Gastrocnemius medialis (tissue), 4 donors: ENCODE results near the gene MTR.

Experiments
- POLR2A ChIP-seq, 2 donors: fragments of 450-650 bp; IDR thresholded peaks; one replicate each; pipeline ENCODE4 v1.6.1; 2017; ENCODE audit warnings: antibody characterized with exemption in 2 of 2, mild to moderate bottlenecking in 2 of 2, moderate library complexity in 2 of 2
- TF ChIP-seq, protein P1 (sequence below), 5 experiments: fragments of 450-650 bp in 3 of 5; fragments of 200-600 bp in 2 of 5; sonication (generic) in 2 of 5; IDR thresholded peaks in 4 of 5; conservative IDR thresholded peaks in 1 of 5; 1 replicate in 4 of 5; 2 replicates in 1 of 5; pipeline ENCODE4 v1.5.1; 2016 to 2019; ENCODE audit warnings: antibody characterized with exemption in 5 of 5, mild to moderate bottlenecking in 3 of 5, moderate library complexity in 3 of 5

GRCh38 chr1:236841341-236841740 lies 46.2 kb downstream of the MTR start:
- TF ChIP-seq POLR2A (IDR thresholded peaks at IDR 0.05), result no peak
- TF ChIP-seq, protein P1, sequence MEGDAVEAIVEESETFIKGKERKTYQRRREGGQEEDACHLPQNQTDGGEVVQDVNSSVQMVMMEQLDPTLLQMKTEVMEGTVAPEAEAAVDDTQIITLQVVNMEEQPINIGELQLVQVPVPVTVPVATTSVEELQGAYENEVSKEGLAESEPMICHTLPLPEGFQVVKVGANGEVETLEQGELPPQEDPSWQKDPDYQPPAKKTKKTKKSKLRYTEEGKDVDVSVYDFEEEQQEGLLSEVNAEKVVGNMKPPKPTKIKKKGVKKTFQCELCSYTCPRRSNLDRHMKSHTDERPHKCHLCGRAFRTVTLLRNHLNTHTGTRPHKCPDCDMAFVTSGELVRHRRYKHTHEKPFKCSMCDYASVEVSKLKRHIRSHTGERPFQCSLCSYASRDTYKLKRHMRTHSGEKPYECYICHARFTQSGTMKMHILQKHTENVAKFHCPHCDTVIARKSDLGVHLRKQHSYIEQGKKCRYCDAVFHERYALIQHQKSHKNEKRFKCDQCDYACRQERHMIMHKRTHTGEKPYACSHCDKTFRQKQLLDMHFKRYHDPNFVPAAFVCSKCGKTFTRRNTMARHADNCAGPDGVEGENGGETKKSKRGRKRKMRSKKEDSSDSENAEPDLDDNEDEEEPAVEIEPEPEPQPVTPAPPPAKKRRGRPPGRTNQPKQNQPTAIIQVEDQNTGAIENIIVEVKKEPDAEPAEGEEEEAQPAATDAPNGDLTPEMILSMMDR (IDR thresholded peaks at IDR 0.05 in 4 of 5, conservative IDR thresholded peaks at IDR 0.05 in 1 of 5), result no peak
